SK-N-SH (cell line): ENCODE results near the gene CD320. TPM values are rescaled to one million over a fixed set of nuclear protein-coding genes. Genes with fewer than 3 reads are reported as not detected.

Experiments used
- CTCF ChIA-PET: fragments of 300-600, 350-600 bp; formaldehyde crosslinking; extraction: SDS; loops from one replicate; lab custom pipeline; 2021; lab: Yijun Ruan, JAX
- POLR2A ChIA-PET: fragments of 350-600 bp; sonication (Branson Sonifier 250); formaldehyde crosslinking; extraction: SDS; loops from one replicate; lab custom pipeline; 2020; ENCODE audit warnings: antibody characterized with exemption, inconsistent platforms; lab: Yijun Ruan, JAX
- DNase-seq: peaks from one replicate; pipeline ENCODE4 v3.0.0; 2012
- H2AFZ ChIP-seq: fragments of 200-600 bp; sonication (generic); 2 replicates; pipeline ENCODE4 v1.8.1; 2016; ENCODE audit warnings: antibody characterized with exemption, mild to moderate bottlenecking, low read depth
- H3F3A ChIP-seq: fragments of 200-600 bp; sonication (generic); replicated peaks from 2 replicates; pipeline ENCODE3; 2016; ENCODE audit warnings: antibody characterized with exemption, mild to moderate bottlenecking; ENCODE audit not compliant: insufficient read depth
- H3K27ac ChIP-seq, 2 experiments: fragments of 200-500 bp in 1 of 2; fragments of 200-600 bp in 1 of 2; sonication (Bioruptor generic) in 1 of 2; sonication (generic), shearing (Covaris generic) in 1 of 2; 2 replicates each; pipeline versions ENCODE4 v1.5.1 to v1.6.1; 2014 to 2016; ENCODE audit warnings: low read depth in 2 of 2, inconsistent platforms in 1 of 2, low read length in 1 of 2, mild to moderate bottlenecking in 1 of 2, mixed read lengths in 1 of 2
- H3K27me3 ChIP-seq: fragments of 200-600 bp; sonication (generic), shearing (Covaris generic); 2 replicates; pipeline ENCODE4 v1.6.1; 2016; ENCODE audit warnings: mixed run types; ENCODE audit not compliant: insufficient read depth
- H3K36me3 ChIP-seq, 2 experiments: fragments of 200-500 bp in 1 of 2; fragments of 200-600 bp in 1 of 2; sonication (Bioruptor generic) in 1 of 2; sonication (generic) in 1 of 2; replicated peaks in 1 of 2; 2 replicates each; pipeline versions ENCODE3 to v1.5.1; 2014 to 2016; ENCODE audit warnings: low read length in 1 of 2, mild to moderate bottlenecking in 1 of 2; ENCODE audit not compliant: insufficient read depth in 2 of 2, control insufficient read depth in 1 of 2
- H3K4me1 ChIP-seq, 2 experiments: fragments of 200-500 bp in 1 of 2; fragments of 200-600 bp in 1 of 2; sonication (Bioruptor generic) in 1 of 2; sonication (generic), shearing (Covaris generic) in 1 of 2; 2 replicates each; pipeline versions ENCODE4 v1.5.1 to v1.6.1; 2014 to 2016; ENCODE audit warnings: low read depth in 1 of 2, low read length in 1 of 2, mixed run types in 1 of 2; ENCODE audit not compliant: insufficient read depth in 2 of 2, control insufficient read depth in 1 of 2
- H3K4me2 ChIP-seq: fragments of 200-600 bp; sonication (generic), shearing (Covaris generic); 2 replicates; pipeline ENCODE4 v1.6.1; 2017; ENCODE audit warnings: mixed run types
- H3K4me3 ChIP-seq, 2 experiments: fragments of 200-500 bp in 1 of 2; fragments of 200-600 bp in 1 of 2; sonication (Bioruptor generic) in 1 of 2; sonication (generic), shearing (Covaris generic) in 1 of 2; 2 replicates each; pipeline versions ENCODE4 v1.5.1 to v1.8.1; 2014 to 2016; ENCODE audit warnings: low read depth in 2 of 2, inconsistent platforms in 1 of 2, low read length in 1 of 2, mild to moderate bottlenecking in 1 of 2, mixed read lengths in 1 of 2, moderate library complexity in 1 of 2
- H3K79me2 ChIP-seq: fragments of 200-600 bp; sonication (generic); 2 replicates; pipeline ENCODE4 v1.8.1; 2017; ENCODE audit warnings: mild to moderate bottlenecking; ENCODE audit not compliant: insufficient read depth
- H3K9ac ChIP-seq: fragments of 200-600 bp; sonication (generic); 2 replicates; pipeline ENCODE4 v1.6.1; 2017; ENCODE audit warnings: mixed run types
- H3K9me2 ChIP-seq: fragments of 200-600 bp; sonication (generic); 2 replicates; pipeline ENCODE4 v1.6.1; 2017; ENCODE audit warnings: mixed run types
- H3K9me3 ChIP-seq: fragments of 200-600 bp; sonication (generic); 2 replicates; pipeline ENCODE4 v1.6.1; 2017; ENCODE audit warnings: mixed run types, mild to moderate bottlenecking, moderate library complexity
- H4K20me1 ChIP-seq: fragments of 200-600 bp; sonication (generic); 2 replicates; pipeline ENCODE4 v1.6.1; 2017; ENCODE audit warnings: mild to moderate bottlenecking, mixed run types; ENCODE audit not compliant: insufficient read depth
- EZH2phosphoT487 ChIP-seq: fragments of 200-600 bp; sonication (generic); IDR thresholded peaks from 2 replicates; pipeline ENCODE4 v1.6.1; 2017; ENCODE audit warnings: low read depth, mixed run types, mild to moderate bottlenecking, antibody characterized with exemption, moderate library complexity, borderline replicate concordance
- FOSL2 ChIP-seq: IDR thresholded peaks from 2 replicates; pipeline ENCODE4 v1.4.0; 2012; ENCODE audit warnings: low read depth, mild to moderate bottlenecking, moderate library complexity, borderline replicate concordance
- MXI1 ChIP-seq: IDR thresholded peaks from 2 replicates; pipeline ENCODE4 v1.6.1; 2012; ENCODE audit warnings: mild to moderate bottlenecking, low read depth, low read length, improper control_type of control experiment
- NRF1 ChIP-seq: IDR thresholded peaks from 2 replicates; pipeline ENCODE4 v1.6.1; 2012; ENCODE audit warnings: low read depth, mild to moderate bottlenecking, low read length
- RAD21 ChIP-seq: IDR thresholded peaks from 2 replicates; pipeline ENCODE4 v1.6.1; 2012; ENCODE audit warnings: mild to moderate bottlenecking, low read length
- RXRA ChIP-seq: IDR thresholded peaks from 2 replicates; pipeline ENCODE4 v1.4.0; 2012; ENCODE audit warnings: low read depth, mild to moderate bottlenecking, borderline replicate concordance
- TCF12 ChIP-seq: IDR thresholded peaks from 2 replicates; pipeline ENCODE4 v1.4.0; 2012
- TEAD4 ChIP-seq: IDR thresholded peaks from 2 replicates; pipeline ENCODE4 v1.4.0; 2012; ENCODE audit warnings: mild to moderate bottlenecking, borderline replicate concordance; ENCODE audit not compliant: insufficient read depth
- YY1 ChIP-seq: IDR thresholded peaks from 2 replicates; pipeline ENCODE4 v1.4.0; 2012; ENCODE audit warnings: low read depth, mild to moderate bottlenecking
- WGBS: methylation state at CpG from one replicate; pipeline ENCODE4 v1.1.6; 2017; ENCODE audit warnings: low lambda C conversion rate; 5-methylcytosine and 5-hydroxymethylcytosine counted together
- polyA plus RNA-seq, 3 experiments: library from polyadenylated mRNA; depleted of rRNA; stranded (reverse); fragments of >200 nt; gene quantifications; 2 replicates each; pipeline ENCODE4 v1.2.3, GENCODE V29; 2012
- TF ChIP-seq, protein P1 (sequence below): fragments of 150-350 bp; IDR thresholded peaks from 2 replicates; pipeline ENCODE4 v1.6.1; 2016; ENCODE audit warnings: mild to moderate bottlenecking, low read depth, low read length
- TF ChIP-seq, protein P2 (sequence below): IDR thresholded peaks from 2 replicates; pipeline ENCODE4 v1.6.1; 2012; ENCODE audit warnings: mild to moderate bottlenecking, low read depth, low read length, moderate library complexity
- TF ChIP-seq, protein P3 (sequence below): fragments of 200-600 bp; sonication (generic); IDR thresholded peaks from 2 replicates; pipeline ENCODE4 v1.6.1; 2017; ENCODE audit warnings: antibody characterized with exemption, mild to moderate bottlenecking, moderate library complexity

The CD320 gene
- polyA plus RNA-seq, 1 of the 3 experiments (the other 2 are of a cell fraction), result 129 TPM

DNA sequence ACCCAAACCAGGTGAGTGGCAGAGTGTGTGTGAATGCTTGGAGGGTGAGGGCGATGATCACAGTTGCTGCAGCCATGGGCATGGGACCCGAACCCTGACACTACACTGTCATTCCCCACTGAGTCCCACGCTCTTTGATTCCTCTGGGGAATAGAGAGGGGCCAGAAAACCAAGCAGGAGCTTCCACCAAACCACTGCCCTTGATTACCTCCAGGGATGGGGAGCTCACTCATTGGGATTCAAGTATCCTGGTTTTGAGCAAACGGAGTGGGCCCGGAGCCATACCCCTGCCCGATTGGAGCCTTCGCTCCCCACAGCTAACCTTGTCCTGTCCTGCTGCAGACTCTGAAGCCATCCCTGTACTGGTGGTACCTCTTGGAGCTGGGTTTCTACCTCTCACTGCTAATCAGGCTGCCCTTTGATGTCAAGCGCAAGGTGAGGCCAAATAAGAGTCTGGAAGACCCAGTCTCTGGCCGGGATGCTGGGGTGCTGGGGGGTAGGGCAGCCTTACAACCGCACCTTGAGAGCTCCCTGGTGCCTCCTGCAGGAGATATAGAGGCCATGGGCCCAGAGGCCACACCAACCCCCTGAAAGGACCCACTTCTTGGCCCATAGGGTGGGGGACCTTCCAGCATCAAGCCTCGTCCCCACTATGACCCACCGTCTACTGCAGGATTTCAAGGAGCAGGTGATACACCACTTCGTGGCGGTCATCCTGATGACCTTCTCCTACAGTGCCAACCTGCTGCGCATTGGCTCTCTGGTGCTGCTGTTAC, 51.7 kb downstream of the CD320 start:
- WGBS, result 96% methylated on average over 8 of the region's 15 CpGs
- Histone ChIP-seq H4K20me1 (no peaks in the 10 kb centered on the region), H3K27ac (no peak overlapping the region), H3F3A (peaks cover 8% of the 10 kb centered on the region), H3K79me2 (no peaks in the 10 kb centered on the region), H3K9ac (no peak overlapping the region), H3K9me3 (no peaks in the 10 kb centered on the region), H3K9me2 (no peaks in the 10 kb centered on the region), H3K4me2 (no peak overlapping the region), H3K27me3 (no peaks in the 10 kb centered on the region), H3K4me1 (no peaks in the 10 kb centered on the region; a peak in 1 of 4 replicates), H2AFZ (no peak overlapping the region), H3K4me3 (no peak overlapping the region), H3K36me3 (no peaks in the 10 kb centered on the region)
- CTCF ChIA-PET, result interaction anchor here (1.9 to 6.5 kb wide), 3 partner anchors 12 to 404 kb away, joined by 4 to 68 read pairs (median 13); no protein-coding TSS in a partner anchor
- TF ChIP-seq, protein P1, sequence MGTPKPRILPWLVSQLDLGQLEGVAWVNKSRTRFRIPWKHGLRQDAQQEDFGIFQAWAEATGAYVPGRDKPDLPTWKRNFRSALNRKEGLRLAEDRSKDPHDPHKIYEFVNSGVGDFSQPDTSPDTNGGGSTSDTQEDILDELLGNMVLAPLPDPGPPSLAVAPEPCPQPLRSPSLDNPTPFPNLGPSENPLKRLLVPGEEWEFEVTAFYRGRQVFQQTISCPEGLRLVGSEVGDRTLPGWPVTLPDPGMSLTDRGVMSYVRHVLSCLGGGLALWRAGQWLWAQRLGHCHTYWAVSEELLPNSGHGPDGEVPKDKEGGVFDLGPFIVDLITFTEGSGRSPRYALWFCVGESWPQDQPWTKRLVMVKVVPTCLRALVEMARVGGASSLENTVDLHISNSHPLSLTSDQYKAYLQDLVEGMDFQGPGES, result no peak
- TF ChIP-seq FOSL2, result no peak
- TF ChIP-seq RXRA, result no peak
- no peak for TF ChIP-seq MXI1
- TF ChIP-seq TCF12, result no peak
- TF ChIP-seq, protein P2, sequence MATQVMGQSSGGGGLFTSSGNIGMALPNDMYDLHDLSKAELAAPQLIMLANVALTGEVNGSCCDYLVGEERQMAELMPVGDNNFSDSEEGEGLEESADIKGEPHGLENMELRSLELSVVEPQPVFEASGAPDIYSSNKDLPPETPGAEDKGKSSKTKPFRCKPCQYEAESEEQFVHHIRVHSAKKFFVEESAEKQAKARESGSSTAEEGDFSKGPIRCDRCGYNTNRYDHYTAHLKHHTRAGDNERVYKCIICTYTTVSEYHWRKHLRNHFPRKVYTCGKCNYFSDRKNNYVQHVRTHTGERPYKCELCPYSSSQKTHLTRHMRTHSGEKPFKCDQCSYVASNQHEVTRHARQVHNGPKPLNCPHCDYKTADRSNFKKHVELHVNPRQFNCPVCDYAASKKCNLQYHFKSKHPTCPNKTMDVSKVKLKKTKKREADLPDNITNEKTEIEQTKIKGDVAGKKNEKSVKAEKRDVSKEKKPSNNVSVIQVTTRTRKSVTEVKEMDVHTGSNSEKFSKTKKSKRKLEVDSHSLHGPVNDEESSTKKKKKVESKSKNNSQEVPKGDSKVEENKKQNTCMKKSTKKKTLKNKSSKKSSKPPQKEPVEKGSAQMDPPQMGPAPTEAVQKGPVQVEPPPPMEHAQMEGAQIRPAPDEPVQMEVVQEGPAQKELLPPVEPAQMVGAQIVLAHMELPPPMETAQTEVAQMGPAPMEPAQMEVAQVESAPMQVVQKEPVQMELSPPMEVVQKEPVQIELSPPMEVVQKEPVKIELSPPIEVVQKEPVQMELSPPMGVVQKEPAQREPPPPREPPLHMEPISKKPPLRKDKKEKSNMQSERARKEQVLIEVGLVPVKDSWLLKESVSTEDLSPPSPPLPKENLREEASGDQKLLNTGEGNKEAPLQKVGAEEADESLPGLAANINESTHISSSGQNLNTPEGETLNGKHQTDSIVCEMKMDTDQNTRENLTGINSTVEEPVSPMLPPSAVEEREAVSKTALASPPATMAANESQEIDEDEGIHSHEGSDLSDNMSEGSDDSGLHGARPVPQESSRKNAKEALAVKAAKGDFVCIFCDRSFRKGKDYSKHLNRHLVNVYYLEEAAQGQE, result no peak
- TF ChIP-seq, protein P3, sequence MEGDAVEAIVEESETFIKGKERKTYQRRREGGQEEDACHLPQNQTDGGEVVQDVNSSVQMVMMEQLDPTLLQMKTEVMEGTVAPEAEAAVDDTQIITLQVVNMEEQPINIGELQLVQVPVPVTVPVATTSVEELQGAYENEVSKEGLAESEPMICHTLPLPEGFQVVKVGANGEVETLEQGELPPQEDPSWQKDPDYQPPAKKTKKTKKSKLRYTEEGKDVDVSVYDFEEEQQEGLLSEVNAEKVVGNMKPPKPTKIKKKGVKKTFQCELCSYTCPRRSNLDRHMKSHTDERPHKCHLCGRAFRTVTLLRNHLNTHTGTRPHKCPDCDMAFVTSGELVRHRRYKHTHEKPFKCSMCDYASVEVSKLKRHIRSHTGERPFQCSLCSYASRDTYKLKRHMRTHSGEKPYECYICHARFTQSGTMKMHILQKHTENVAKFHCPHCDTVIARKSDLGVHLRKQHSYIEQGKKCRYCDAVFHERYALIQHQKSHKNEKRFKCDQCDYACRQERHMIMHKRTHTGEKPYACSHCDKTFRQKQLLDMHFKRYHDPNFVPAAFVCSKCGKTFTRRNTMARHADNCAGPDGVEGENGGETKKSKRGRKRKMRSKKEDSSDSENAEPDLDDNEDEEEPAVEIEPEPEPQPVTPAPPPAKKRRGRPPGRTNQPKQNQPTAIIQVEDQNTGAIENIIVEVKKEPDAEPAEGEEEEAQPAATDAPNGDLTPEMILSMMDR, result no peak
- no peak for TF ChIP-seq YY1
- TF ChIP-seq EZH2phosphoT487, result no peak
- TF ChIP-seq TEAD4, result no peak
- TF ChIP-seq RAD21, result no peak
- TF ChIP-seq NRF1, result no peak
- POLR2A ChIA-PET, result interaction anchor here (1.5 kb wide), 1 partner anchor 313 kb away, joined by 4 read pairs; the partner anchor contains the start of gene TIMM44
- DNase-seq, result no peak
